Measurements from ENCODE around the gene PRR5L. TPM values are rescaled to one million over a fixed set of nuclear protein-coding genes. Genes with fewer than 3 reads are reported as not detected.

Gene PRR5L
- total and polyA plus RNA-seq, 9 of the 15 experiments (the other 6 are each of a cell fraction or from before 2014, with no cell fraction given) = 0.11 to 0.60 (median 0.36) TPM; not detected in 2

- TF ChIP-seq POLR2AphosphoS5 (IDR thresholded peaks at IDR 0.05; ENCODE audit: control insufficient read depth, insufficient read depth, low read depth, low read length) = peak; percentile 89
- no peak; the same call in 1 of the 2 replicates for TF ChIP-seq ZBED1 (IDR thresholded peaks at IDR 0.05)
- TF ChIP-seq TAF9B (IDR thresholded peaks at IDR 0.05; ENCODE audit: partially characterized antibody) = peak; percentile 85
- TF ChIP-seq TBL1XR1 (IDR thresholded peaks at IDR 0.05; ENCODE audit: low read length in 2 of 2) = peak in 1 of 2 experiments; percentile 30; a peak in 1 of 4 replicates
- TF ChIP-seq SPI1 (IDR thresholded peaks at IDR 0.05; ENCODE audit: borderline replicate concordance, low read depth, low read length) = no peak
- TF ChIP-seq TRIM28 (IDR thresholded peaks at IDR 0.05) = no peak
- no peak for TF ChIP-seq MED1 (CRISPR knock-in tag; IDR thresholded peaks at IDR 0.05; ENCODE audit: borderline replicate concordance)
- TF ChIP-seq SRF (CRISPR knock-in tag; IDR thresholded peaks at IDR 0.05) = no peak
- TF ChIP-seq TCF15 (CRISPR knock-in tag; IDR thresholded peaks at IDR 0.05) = no peak
- TF ChIP-seq ZNF57 (CRISPR knock-in tag; IDR thresholded peaks at IDR 0.05) = no peak
- TF ChIP-seq PCBP1 (IDR thresholded peaks at IDR 0.05; ENCODE audit: low read depth, low read length, poor library complexity, severe bottlenecking) = peak; percentile 89
- no peak for TF ChIP-seq IFI16 (CRISPR knock-in tag; IDR thresholded peaks at IDR 0.05)
- no peak for TF ChIP-seq DNMT1 (IDR thresholded peaks at IDR 0.05)
- TF ChIP-seq C11orf30 (IDR thresholded peaks at IDR 0.05; ENCODE audit: low read depth) = peak; percentile 85
- TF ChIP-seq ZNF609 (CRISPR knock-in tag; IDR thresholded peaks at IDR 0.05; ENCODE audit: borderline replicate concordance) = no peak
- TF ChIP-seq, protein P1, sequence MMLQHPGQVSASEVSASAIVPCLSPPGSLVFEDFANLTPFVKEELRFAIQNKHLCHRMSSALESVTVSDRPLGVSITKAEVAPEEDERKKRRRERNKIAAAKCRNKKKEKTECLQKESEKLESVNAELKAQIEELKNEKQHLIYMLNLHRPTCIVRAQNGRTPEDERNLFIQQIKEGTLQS (IDR thresholded peaks at IDR 0.05) = no peak
- TF ChIP-seq, protein P1 (CRISPR knock-in tag; conservative IDR thresholded peaks at IDR 0.05) = no peak; the same call in 1 of the 2 replicates
- TF ChIP-seq, protein P2, sequence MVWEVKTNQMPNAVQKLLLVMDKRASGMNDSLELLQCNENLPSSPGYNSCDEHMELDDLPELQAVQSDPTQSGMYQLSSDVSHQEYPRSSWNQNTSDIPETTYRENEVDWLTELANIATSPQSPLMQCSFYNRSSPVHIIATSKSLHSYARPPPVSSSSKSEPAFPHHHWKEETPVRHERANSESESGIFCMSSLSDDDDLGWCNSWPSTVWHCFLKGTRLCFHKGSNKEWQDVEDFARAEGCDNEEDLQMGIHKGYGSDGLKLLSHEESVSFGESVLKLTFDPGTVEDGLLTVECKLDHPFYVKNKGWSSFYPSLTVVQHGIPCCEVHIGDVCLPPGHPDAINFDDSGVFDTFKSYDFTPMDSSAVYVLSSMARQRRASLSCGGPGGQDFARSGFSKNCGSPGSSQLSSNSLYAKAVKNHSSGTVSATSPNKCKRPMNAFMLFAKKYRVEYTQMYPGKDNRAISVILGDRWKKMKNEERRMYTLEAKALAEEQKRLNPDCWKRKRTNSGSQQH (CRISPR knock-in tag; IDR thresholded peaks at IDR 0.05) = no peak; the same call in 1 of the 2 replicates
Observed at GRCh38 chr11:36509694-36510593, 213.9 kb downstream of the PRR5L start, which contains the start of gene TRAF6 (continued).

Data from K562 (cell line).